CD4-positive, alpha-beta T cell treated with Interleukin-15 for 1 hour (primary cell): ENCODE results near the gene TACSTD2.
"Not testable (repeated sequence)": the region's sequence is repeated elsewhere in the genome, so short reads cannot be mapped to it uniquely, and the experiment has no call there.

ENCODE experiments used
- DNase-seq: peaks from one replicate; pipeline ENCODE4 v3.0.0-alpha.2; 2020

TACSTD2 gene

DNA sequence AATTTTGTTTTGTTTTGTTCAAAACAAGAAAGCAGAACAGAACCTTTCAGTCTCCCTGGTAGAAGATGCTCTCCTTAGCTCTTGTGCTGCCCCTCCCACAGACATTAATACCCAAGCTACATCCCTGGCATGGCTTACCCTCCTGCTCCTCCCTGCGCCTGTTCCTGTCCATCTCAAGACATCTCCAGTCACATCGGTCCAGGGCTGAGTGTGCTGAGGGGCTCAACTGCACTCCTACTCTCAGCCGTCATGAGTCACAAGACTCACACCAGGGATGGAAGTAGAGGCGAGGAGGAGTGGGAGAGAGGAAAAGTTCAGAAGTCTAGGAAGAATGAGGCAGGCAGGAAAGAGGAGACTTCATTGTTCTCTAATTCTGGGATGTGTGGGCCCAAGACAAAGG is 9.2 kb upstream of the TACSTD2 start:
- DNase-seq, result no peak

DNA sequence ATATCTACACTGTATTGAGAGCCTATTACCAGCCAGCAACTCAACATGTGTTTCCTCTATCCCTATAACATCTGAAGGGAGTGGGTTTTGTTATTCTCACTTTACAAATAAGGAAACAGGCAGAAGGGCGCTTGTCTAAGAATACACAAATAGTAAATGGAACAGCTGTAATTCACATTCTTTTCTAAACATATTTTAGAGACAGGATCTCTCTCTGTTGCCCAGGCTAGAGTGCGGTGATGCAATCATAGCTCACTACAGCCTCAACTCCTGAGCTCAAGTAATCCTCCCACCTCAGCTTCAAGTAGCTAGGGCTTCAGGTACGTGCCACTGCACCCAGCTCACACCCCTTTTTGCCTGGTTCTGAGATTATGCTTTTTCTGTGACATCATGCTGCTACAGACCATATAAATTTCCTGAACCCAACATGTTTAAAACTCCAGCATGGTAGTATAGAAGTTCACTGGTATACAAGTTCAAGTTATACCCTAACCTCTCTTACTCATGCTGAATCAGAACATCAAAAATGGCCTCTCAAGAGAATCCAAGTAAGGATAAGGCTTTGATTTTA is 8.6 kb upstream of the TACSTD2 start:
- no peak for DNase-seq

GRCh38 chr1:58585166-58585565 is 8.1 kb upstream of the TACSTD2 start:
- DNase-seq, result no peak

DNA sequence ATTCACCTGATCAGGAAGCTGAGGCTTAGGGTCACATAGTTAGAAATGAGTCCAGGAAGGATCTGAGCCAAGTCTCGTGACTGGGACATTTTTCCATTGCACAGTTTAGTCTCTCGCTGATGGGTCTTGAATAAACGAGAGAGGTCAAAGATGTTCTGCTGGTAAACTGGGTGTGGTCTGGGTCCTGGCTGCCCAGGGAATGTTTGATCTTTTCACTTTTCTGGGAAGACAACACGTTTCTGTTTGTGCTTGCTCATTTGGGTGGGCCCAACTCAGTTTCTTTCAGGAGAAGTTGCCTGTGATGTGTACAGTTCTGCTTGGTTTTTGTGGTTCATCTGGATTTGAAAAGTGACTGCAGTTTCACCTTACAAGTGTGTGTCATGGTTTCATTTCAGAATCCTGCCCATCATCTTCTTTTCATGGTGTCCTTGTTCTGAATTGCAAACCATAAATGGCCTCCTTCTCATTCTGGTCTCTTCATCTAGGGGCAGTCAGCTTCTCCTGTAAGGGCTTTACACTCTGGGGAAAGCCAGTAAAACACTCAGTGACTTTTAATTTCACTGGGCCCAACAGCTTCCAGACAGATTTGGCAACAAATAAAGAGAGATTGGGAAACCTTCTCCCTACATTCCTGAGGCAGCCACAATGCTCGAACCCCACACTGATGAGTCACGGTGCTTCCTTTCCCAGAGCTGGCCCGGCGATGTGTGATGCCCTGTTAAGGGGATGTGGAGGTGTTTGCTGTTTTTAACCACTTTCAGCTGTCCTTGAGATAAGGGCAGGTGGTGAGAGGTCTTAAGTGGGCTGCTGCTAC is 7.2 kb upstream of the TACSTD2 start:
- no peak for DNase-seq

- no peak for DNase-seq
These were observed 6.4 kb upstream of the TACSTD2 start for GRCh38 chr1:58583496-58583895.

DNA sequence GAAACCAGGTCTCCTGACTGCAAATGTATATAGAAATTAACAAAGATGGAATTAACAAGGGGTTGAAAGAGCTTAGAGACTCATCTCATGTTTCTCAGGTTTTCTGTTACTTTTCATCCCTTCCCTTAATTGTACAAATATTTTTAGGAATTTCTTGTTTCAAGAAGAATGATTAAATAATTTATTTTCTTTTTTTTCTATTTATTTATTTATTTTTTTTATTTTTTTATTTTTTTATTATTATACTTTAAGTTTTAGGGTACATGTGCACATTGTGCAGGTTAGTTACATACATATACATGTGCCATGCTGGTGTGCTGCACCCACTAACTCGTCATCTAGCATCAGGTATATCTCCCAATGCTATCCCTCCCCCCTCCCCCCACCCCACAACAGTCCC is 5.1 kb upstream of the TACSTD2 start:
- DNase-seq, result not testable (repeated sequence)

DNA sequence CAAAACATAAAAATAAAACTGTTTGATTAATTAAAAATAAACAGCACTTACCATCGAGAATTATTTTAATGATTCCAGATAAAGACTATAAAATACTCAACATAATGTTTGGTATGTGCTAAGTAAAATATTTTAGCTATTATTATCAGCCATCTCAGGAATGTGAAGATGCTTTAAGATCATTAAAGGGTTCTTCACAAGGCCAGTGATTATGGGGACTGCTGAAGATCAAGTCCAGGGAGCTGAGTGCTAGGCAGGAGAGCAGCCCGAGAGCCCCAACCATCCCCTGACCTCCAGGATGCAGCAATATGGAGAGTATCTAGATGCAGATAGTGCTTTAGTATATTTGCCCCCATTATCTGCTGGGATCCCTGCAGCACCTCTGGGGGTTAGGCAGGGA is 4.6 kb upstream of the TACSTD2 start:
- no peak for DNase-seq

DNA sequence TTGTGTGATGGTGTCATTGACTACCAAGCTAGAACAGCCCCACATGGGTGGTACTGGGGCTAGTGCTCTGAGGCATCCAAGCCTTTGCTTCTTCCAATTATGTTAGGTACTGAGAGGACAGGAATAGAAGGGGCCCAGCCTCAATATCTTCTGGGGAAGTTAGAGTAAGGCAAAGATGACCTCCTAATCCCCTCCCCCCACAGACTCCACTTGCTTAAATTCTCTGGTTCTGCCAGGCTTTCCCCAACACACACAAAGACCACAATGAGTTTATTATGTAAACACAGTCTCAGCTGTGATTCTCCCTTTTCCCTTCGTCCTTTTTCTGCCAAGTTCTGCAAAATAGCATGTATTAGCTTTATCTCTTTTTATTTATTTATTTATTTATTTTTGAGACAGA is 3.1 kb upstream of the TACSTD2 start:
- DNase-seq, result no peak

- no peak for DNase-seq
These were observed 590 bp upstream of the TACSTD2 start for GRCh38 chr1:58577654-58578030.

DNA sequence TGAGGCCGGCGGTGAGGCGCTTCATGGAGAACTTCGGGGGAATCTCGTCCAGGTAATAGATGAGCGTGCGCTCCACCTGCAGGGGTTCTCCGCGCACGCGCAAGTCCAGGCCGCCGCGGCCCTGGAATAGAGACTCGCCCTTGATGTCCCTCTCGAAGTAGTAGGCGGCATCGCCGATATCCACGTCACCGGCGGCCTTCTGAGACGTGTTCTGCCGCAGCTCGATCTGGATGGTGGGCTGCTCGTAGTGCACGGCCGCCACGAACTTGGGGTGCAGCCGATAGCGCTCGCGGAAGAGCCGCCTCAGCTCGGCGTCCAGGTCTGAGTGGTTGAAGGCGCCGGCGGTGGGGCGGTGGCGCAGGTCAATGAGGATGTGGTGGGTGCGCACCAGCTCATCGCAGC is 726 bp downstream of the TACSTD2 start:
- DNase-seq, result no peak

DNA sequence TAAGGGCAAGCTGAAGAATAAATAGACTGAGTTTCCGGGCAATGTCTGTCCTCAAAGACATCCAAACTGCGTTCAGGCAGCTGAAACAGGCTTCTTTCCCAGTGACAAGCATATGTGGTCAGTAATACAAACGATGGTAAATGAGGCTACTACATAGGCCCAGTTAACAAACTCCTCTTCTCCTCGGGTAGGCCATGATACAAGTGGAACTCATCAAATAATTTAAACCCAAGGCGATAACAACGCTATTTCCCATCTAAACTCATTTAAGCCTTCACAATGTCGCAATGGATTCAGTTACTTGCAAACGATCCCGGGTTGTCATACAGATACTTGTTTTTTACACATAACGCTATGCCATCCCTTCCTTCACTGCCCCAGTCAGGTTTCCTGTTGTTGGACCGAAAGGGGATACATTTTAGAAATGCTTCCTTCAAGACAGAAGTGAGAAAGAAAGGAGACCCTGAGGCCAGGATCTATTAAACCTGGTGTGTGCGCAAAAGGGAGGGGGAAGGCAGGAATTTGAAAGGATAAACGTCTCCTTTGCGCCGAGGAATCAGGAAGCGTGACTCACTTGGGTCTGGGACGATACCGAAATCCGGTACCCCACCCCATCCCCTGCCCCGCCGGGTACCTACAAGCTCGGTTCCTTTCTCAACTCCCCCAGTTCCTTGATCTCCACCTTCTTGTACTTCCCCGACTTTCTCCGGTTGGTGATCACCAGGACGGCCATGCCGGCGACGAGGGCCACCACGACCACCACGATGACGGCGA is 1.3 kb downstream of the TACSTD2 start:
- DNase-seq, result no peak

- DNase-seq, result no peak
These were observed 2.2 kb downstream of the TACSTD2 start for GRCh38 chr1:58574816-58575215.

DNA sequence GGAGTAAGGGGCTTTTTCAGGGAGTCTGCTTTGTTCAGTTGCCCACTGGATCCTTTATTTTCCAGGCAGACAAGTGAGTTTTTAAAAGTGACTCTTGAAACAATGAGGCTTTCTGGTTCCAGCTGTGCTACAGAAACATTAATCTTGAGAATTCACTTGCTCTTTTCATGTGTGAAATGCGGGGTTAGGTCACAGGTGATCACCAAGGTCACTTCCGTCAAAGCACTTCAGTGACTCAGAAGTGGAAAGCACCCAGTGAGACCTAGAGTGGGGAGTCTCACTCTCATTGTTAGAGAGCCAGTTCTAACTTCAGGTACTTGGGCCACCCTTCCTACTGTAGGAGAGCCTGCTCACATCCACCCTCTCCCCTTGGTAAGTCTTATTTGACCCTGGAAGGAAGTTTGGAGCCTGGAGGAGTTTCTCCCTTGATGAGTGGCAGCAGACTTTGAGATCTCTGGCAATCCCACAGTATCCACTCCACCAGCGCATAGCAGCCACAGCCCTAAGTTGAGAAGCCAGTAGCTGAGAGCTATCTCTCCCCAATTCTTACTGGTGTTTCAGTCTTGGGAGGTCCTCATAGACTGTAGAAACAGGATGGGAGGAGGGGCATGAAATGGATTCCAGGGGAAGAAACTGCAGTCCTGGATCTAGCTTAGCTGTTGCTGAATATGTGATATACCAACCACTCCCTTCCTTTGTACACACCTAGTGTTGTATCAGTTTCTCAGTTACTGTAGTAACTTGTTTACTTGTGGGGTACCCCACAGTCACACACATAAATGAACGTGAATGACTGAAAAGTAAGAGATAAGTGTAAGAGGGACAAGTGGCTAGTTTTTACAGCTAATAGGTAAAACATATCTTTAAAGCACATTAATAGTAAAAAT is 3.1 kb downstream of the TACSTD2 start:
- no peak for DNase-seq

GRCh38 chr1:58573138-58573537 is 3.9 kb downstream of the TACSTD2 start:
- no peak for DNase-seq

DNA sequence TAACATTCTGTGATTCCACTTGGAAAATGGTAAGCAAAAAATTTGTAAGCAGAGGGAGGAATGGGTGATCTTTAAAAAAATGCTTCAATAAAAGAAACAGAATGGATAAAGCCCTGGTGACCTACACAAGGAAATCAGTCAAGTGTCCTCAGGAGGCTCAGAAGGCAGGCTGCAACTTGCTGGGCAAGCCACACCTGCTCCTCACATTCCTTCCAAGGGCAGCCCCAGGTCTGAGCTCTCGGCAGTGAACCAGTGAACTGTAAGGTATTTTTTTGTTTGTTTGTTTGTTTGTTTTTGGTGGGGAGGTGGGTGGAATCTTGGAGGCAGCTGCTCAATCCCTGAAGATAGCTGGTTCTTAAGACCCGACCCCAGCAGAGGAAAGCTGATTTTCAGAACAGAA is 4.4 kb downstream of the TACSTD2 start:
- DNase-seq, result no peak

DNA sequence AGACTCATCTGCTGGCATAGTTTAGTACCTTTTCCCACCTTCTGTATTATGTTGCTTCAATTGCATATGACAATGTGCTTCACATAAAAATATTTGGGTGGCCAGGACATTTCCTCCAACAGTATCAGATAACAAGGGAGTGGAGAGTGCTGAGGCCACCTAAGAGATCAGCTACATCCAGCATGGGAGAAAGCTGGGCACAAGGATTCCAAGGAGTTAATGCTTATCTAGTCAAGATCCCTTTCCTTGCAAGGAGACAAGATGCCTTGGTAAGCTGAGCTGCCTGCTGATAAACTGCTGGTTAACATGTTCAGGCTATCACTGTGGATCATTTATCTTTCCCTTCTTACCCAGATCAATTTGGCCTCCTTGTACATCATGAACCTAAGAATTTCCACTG is 5.4 kb downstream of the TACSTD2 start:
- DNase-seq, result no peak

DNA sequence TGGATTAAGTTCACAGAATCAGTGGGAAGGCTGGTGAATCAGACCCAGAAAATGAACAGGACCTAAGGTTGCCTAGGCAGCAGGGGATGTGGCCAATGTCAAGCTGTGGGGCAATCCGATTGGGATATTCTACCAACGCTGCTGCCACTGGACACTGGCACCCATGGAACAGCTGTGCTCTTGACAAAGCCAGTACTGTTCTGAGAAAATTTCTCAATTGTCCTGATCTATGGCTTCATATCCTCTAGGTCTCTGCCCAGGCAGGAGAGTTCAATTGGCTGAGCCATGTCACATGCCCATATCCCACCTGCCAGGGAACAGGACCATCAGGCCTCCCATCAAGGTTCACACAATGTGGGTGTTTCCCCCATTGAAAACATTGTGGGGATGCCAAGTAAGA is 6.2 kb downstream of the TACSTD2 start:
- DNase-seq, result no peak

DNA sequence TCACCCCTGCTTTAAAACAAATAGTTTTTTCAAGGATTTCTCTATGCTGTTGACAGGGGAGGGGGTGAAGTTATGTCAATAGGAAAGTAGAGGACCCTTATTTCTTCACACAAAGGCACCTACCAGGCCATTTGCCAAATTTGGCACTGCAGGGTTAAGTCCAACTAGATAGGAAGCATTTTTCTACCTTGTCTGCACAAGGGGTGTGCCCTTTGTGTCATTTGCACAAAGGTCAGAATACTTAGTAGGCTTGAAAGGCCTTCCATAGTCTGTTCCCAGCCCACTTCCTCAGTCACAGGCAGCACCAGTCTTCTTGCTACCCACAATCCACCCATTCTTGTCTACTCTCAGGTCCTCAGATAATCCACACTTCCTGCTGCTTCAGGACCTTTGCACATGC is 7.0 kb downstream of the TACSTD2 start:
- DNase-seq, result no peak

GRCh38 chr1:58568911-58569310 is 8.1 kb downstream of the TACSTD2 start:
- DNase-seq, result no peak

GRCh38 chr1:58568271-58568860 is 8.7 kb downstream of the TACSTD2 start:
- no peak for DNase-seq

DNA sequence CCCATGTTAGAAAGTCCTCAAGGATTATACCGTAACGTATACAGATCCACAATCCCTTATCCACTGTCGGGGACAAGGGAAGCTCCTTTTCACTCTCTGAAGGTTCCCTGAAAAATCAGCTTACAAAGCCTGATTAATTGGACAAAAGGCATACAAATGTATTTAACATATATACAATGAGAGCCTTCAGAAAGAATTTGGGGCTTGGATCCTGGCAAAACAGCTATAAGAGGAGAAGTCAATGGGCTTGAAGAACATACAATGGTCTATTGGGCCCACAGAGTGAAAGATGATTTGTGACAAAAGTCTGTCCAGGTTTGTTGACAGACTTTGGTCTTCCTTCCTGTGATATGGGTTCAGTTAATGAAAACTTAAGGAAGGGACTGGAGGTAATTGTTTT is 10.7 kb downstream of the TACSTD2 start:
- no peak for DNase-seq

DNA sequence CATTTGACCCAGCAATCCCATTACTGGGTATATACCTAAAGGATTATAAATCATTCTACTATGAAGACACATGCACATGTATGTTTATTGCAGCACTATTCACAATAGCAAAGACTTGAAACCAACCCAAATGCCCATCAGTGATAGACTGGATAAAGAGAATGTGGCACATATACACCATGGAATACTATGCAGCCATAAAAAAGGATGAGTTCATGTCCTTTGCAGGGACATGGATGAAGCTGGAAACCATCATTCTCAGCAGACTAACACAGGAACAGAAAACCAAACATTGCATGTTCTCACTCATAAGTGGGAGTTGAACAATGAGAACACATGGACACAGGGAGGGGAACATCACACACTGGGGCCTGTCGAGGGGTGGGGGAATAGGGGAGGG is 13.3 kb downstream of the TACSTD2 start:
- DNase-seq, result not testable (repeated sequence)

DNA sequence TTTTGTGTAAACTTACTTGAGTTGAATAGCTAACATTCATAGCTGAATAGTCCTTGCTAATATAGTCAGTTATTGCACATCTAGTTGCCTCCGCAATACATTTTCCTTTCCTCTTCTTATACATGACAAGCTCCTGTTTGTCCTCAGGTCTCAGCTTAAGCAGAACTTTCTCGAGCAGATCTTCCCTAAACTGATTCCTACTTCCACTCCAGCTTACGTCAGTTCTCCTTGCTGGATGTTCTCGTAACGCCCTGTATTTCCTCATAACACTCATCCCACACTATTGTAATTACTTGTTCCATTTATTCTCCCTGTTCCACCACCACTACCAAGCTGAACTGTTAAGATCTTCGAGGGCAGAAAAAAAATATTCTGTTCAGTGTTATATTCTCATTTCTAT is 15.4 kb downstream of the TACSTD2 start:
- no peak for DNase-seq
